Measurements from ENCODE around the gene ZNF526. TPM values are rescaled to one million over a fixed set of nuclear protein-coding genes. Genes with fewer than 3 reads are reported as not detected.

ZNF526 gene
- total and polyA plus RNA-seq, 7 donors = 2.2 to 6.8 (median 3.9) TPM

DNA sequence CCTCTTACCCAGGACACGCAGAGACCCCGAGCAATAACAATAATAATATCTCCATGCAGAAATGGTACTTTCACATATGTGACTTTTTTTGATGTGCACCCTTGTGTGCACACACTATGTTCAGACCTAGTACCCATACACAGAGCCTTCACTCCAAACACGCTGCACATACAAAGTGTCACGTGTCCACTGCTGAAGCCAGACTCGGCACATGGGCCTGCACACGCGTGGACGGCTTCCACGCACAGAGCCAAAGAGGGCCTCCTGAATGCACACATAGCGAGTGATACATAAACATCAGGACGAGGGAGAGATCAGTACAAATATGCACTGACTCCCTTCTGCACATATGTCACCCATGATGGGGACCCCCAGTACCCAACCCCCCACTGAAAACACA lies 45.9 kb upstream of the ZNF526 start:
- Histone ChIP-seq H3K27me3 (peaks cover 9 to 75% (median 23%) of the 10 kb centered on the region in 3 donors), H3K27ac (no peak overlapping the region), H3K36me3 (no peaks in the 10 kb centered on the region), H3K4me3 (no peak overlapping the region), H3K4me1 (peaks cover 0 to 21% (median 15%) of the 10 kb centered on the region in 4 donors), H3K9me3 (no peaks in the 10 kb centered on the region)
- TF ChIP-seq, protein P1, sequence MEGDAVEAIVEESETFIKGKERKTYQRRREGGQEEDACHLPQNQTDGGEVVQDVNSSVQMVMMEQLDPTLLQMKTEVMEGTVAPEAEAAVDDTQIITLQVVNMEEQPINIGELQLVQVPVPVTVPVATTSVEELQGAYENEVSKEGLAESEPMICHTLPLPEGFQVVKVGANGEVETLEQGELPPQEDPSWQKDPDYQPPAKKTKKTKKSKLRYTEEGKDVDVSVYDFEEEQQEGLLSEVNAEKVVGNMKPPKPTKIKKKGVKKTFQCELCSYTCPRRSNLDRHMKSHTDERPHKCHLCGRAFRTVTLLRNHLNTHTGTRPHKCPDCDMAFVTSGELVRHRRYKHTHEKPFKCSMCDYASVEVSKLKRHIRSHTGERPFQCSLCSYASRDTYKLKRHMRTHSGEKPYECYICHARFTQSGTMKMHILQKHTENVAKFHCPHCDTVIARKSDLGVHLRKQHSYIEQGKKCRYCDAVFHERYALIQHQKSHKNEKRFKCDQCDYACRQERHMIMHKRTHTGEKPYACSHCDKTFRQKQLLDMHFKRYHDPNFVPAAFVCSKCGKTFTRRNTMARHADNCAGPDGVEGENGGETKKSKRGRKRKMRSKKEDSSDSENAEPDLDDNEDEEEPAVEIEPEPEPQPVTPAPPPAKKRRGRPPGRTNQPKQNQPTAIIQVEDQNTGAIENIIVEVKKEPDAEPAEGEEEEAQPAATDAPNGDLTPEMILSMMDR (IDR thresholded peaks at IDR 0.05) = no peak
- TF ChIP-seq POLR2AphosphoS5 (IDR thresholded peaks at IDR 0.05) (no peak), EP300 (IDR thresholded peaks at IDR 0.05) (no peak), POLR2A (IDR thresholded peaks at IDR 0.05) (no peak)
- WGBS, 2 donors = 91 to 92% methylated on average over 11 of the region's 11 CpGs
- no peak for DNase-seq
- intact Hi-C loops (cut with DNase I) = no loop called here

DNA sequence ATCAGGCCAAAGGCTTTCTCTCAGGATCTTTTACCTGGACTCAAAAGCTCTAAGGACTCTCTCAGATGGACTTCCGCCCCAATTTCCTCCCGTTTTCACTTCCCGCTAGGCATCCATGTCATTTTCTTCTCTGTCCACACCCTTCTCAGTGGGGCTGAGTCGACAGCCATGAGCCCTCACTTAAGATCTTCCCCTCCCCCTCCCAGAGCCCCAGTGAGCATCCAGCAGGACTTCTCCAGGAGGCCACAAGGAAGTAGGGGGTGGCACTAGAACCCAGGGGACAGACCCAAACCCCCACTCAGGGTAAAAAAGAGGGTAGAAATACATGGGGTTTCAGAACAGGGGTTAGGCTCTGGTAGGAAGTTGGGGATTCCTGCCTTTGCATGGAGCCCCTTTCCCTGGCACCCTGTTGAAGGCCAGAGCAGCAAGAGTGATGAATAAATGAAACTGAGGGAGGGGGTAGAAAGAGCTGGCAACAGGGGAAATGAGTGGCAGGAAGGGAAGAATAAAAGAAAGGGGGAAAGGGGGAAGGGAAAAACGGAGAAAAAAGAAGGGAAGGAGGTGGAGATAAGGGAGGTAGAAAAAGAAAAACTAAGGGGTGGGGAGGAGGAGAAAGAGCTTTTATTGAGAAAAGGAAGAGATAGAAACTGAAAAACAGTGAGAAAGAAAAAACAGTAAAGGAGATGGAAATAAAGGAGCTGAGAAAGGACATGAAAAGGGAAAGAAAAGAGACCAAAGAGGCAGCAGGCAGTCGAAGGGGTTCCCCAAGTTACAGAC lies 45.0 kb upstream of the ZNF526 start:
- H3K9me3 ChIP-seq = no peaks in the 10 kb centered on the region
- no peak for DNase-seq
- intact Hi-C loops (cut with DNase I) = no loop called here
- H3K27ac ChIP-seq = no peak overlapping the region
- H3K4me3 ChIP-seq = no peak overlapping the region
- peaks cover 19 to 76% (median 33%) of the 10 kb centered on the region in 3 donors for H3K27me3 ChIP-seq
- TF ChIP-seq, protein P1 (IDR thresholded peaks at IDR 0.05) = no peak
- no peak for TF ChIP-seq EP300 (IDR thresholded peaks at IDR 0.05)
- WGBS, 2 donors = 43 to 56% methylated on average over 6 of the region's 6 CpGs
- no peaks in the 10 kb centered on the region for H3K36me3 ChIP-seq
- peaks cover 0 to 21% (median 15%) of the 10 kb centered on the region in 4 donors for H3K4me1 ChIP-seq

DNA sequence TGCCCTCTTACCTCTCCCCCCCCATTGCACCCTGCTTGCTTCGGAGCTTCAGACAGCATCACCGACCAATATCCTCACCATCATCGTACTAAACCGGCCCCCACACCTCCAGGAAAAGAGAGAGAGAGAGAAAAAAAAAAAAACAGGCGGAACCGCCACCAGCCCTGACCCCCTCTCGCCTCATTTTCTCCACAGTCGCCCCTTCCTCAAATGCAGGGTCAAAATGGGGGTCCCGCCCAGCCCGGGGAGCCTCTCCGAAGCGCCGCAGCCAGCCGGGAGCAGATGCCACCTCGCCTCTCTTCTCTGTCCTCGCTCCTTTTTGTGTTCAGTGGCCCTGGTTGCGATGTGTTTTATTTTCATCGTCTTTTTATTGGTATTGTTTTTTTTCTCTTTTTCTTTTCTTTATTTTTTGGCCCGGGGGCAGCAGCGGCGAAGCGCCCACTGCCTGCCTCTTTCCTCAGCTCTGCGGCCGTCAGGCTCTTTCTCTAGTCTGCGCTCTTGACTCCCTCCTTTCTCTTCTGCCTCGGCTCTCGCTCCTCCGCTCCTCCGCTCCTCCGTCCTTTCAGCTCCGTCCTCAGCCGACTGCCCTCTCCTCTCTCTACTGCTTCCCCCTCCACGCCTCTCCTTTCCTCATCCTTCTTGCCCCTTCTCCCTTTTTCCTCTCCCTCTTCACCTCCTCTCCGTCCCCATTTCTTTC lies 44.0 kb upstream of the ZNF526 start:
- H3K4me1 ChIP-seq = peaks cover 0 to 21% (median 15%) of the 10 kb centered on the region in 4 donors
- intact Hi-C loops (cut with DNase I) = no loop called here
- H3K9me3 ChIP-seq = no peaks in the 10 kb centered on the region
- peaks cover 22 to 78% (median 42%) of the 10 kb centered on the region in 3 donors for H3K27me3 ChIP-seq
- TF ChIP-seq POLR2AphosphoS5 (IDR thresholded peaks at IDR 0.05) (no peak), POLR2A (IDR thresholded peaks at IDR 0.05) (no peak), EP300 (IDR thresholded peaks at IDR 0.05) (no peak)
- TF ChIP-seq, protein P1 (IDR thresholded peaks at IDR 0.05) = no peak
- WGBS, 2 donors = 2% methylated on average over 34 of the region's 34 CpGs
- H3K27ac ChIP-seq = peak overlapping the region in 3 of 4 donors; percentile 42 to 53 (median 47)
- DNase-seq = no peak
- no peaks in the 10 kb centered on the region for H3K36me3 ChIP-seq
- peak overlapping the region; percentile 17 to 55 (median 50) for H3K4me3 ChIP-seq

DNA sequence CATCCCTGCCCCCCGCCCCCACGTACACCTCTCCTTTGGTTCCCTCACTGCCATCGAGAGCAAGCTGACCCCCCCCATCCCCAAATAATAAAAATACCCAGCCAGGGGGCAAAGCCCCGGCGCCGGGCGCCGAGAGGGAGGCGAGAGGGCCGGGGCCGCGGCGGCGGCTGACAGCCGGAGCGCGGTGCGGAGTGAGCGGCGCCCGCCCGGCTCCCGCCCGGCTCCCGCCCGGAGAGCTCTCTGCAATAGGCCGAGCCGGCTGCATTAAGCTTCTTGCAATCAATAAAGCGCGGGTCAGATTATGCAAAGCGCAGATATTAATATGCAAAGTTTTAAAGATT lies 43.5 kb upstream of the ZNF526 start:
- intact Hi-C loops (cut with DNase I) = no loop called here
- Histone ChIP-seq H3K4me1 (peaks cover 0 to 21% (median 15%) of the 10 kb centered on the region in 4 donors), H3K4me3 (peak overlapping the region; percentile 17 to 55 (median 50)), H3K9me3 (no peaks in the 10 kb centered on the region), H3K36me3 (no peaks in the 10 kb centered on the region), H3K27ac (peak overlapping the region in 3 of 4 donors; percentile 42 to 53 (median 47)), H3K27me3 (peaks cover 24 to 82% (median 47%) of the 10 kb centered on the region in 3 donors)
- no peak for DNase-seq
- whole genome bisulfite sequencing, 2 donors = 1% methylated on average over 31 of the region's 31 CpGs
- no peak for TF ChIP-seq POLR2A (IDR thresholded peaks at IDR 0.05)
- TF ChIP-seq POLR2AphosphoS5 (IDR thresholded peaks at IDR 0.05) = no peak
- TF ChIP-seq EP300 (IDR thresholded peaks at IDR 0.05) = no peak
- TF ChIP-seq, protein P1 (IDR thresholded peaks at IDR 0.05) = no peak
